HG03064 (cell line): Measurements from ENCODE around the gene PWWP2B.
"Not testable (repeated sequence)": the region's sequence is repeated elsewhere in the genome, so short reads cannot be mapped to it uniquely, and the experiment has no call there.

ENCODE experiments used
- ATAC-seq: cut with Tn5 transposase; IDR thresholded peaks from one replicate; pipeline ENCODE4 v1.9.1; 2021; ENCODE audit warnings: low read depth; ENCODE audit not compliant: unreplicated experiment

The PWWP2B gene

GRCh38 chr10:132379026-132379425 is 18.0 kb upstream of the PWWP2B start:
- not testable (repeated sequence) for ATAC-seq

DNA sequence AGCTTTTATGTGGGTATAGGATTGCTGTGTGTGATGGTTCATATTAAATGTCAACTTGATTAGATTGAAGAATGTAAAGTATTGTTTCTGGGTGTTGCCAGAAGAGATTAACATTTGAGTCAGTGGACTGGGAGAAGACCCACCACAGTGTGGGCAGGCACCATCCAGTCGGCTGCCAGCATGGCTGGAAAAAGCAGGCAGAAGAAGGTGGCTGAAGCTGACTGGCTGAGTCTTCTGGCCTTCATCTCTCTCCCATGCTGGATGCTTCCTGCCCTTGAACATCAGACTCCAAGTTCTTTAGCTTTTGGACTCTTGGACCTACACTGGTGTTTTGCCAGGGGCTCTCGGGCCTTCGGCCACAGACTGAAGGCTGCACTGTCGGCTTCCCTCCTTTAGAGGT is 16.0 kb upstream of the PWWP2B start:
- not testable (repeated sequence) for ATAC-seq

- ATAC-seq, result no peak
Measured at GRCh38 chr10:132381741-132382140, 15.3 kb upstream of the PWWP2B start.

- no peak for ATAC-seq
Measured at GRCh38 chr10:132382231-132382922, 14.6 kb upstream of the PWWP2B start.

- no peak for ATAC-seq
Measured at GRCh38 chr10:132383101-132383500, 13.9 kb upstream of the PWWP2B start.

GRCh38 chr10:132383751-132384196 is 13.2 kb upstream of the PWWP2B start:
- ATAC-seq, result no peak

- no peak for ATAC-seq
Measured at GRCh38 chr10:132384618-132385388, 12.2 kb upstream of the PWWP2B start.

DNA sequence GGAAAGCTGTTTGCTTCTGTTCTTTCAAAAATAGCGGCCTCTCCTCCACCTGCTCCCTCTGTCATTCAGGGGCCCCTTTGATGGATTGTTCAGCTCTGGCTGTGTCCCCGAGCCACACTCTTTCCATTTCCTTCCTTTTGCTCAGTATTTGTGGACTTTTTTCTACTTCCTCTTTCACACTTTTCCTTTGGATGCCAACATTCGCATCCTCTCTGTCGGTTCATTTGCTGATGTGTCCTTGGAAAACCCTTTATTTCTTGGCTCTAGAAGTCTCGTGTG is 11.7 kb upstream of the PWWP2B start:
- no peak for ATAC-seq

DNA sequence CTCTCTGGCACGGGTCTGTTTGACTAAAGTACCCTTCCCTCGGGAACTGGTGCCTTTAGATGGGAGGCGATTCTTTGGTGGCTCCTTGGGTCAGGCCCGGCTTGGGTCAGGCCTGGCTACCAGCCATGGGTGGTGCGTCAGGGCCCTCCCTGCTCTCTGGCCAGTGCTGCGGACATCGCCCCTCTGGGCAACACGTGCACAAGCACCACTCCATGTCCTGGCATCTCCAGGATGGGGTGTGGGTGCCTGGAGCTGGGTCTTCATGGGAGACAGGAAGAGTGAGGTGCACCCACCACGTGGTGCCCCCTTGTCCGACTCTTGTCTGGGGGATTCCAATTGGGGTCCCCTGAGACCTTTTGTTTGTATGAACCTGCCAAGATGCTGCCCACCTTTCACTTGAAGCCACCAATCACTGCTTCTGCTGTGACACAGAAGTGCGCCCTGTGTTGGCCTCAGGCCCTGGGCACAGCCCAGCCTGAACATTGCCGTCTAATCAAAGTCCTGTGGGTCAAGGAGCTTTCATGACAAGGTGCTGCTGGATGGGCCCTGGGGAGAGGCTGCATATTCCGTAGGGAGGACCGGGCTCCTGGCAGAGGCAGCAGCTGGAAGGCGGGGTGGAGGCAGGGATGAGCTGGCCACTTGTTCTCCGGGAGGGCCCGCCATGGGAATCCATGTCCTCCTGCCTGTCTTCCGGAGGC is 11.1 kb upstream of the PWWP2B start:
- ATAC-seq, result no peak

GRCh38 chr10:132386419-132386831 is 10.6 kb upstream of the PWWP2B start:
- no peak for ATAC-seq

DNA sequence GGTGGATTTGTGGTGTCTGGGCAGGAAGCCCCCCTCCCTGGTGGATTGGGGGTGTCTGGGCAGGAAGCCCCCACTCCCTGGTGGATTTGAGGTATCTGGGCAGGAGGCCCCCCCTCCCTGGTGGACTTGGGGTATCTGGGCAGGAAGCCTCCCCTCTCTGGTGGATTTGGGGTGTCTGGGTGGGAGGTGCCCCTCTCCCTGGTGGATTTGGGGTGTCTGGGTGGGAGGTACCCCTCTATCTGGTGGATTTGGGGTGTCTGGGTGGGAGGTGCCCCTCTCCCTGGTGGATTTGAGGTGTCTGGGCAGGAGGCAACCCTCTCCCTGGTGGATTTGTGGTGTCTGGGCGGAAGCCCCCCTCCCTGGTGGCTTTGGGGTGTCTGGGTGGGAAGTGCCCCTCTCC is 10.1 kb upstream of the PWWP2B start:
- not testable (repeated sequence) for ATAC-seq

- ATAC-seq, result no peak
Measured at GRCh38 chr10:132387764-132388210, 9.2 kb upstream of the PWWP2B start.

DNA sequence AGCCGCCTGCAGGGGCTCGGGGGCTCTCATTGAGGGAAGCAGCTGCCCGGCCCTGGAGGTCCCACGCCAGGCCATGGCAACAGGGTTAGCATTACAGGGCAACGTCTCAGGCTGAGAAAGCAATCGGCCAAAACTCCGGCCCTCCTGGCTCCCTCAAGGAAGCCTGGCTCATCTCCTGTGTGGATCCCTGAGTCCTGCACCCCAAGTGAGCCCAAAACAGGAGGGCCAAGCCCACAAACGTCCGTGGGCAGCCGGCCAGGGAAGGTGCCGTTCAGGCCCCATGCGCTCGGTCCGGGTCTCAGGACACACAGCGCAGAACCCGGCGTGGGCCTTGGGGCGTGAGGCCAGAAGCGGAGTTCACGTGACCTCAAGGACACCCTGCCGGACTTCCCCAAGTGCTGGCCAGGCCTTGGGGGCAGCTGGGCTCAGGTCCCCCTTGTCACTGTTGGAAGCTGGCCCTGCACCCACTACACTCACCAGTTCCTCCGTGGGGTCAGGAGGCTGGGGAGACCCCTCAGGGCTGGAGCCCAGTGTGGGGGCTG is 8.0 kb upstream of the PWWP2B start:
- ATAC-seq, result no peak

DNA sequence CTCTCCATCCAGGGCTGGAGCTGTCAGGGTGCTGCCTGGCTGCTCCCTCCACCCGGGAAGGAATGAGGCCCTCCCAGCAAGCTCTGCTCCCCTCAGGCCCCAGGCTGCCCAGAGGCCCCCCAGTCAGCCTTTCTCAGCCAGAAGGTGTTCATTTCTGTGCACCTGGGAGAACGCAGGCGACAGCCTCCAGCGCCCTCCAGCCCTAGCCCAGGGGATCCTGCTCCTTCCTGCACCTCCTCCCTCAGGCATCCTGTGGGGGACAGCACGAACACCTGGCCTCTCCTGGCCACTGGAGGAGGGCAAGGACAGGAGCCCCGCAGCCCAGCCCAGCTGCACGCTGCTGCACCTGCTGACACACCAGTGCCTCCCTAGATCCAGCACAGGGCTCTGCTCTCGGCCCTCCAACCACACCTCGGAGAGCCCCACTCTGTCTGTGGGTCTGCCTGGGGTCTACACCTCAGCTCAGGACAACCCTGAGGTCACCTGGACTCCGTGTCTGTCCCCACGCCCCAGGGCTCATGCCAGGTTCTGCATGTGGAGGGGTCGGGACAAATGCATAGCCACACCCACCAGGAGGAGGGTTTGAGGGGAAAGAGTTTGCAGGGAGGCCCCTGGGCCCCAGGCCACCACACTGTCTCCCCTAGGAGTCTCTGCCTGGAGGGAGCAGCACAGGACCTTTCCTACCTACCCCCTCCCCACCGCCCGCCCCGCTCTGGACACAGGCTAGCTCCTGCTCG is 7.4 kb upstream of the PWWP2B start:
- ATAC-seq, result no peak

DNA sequence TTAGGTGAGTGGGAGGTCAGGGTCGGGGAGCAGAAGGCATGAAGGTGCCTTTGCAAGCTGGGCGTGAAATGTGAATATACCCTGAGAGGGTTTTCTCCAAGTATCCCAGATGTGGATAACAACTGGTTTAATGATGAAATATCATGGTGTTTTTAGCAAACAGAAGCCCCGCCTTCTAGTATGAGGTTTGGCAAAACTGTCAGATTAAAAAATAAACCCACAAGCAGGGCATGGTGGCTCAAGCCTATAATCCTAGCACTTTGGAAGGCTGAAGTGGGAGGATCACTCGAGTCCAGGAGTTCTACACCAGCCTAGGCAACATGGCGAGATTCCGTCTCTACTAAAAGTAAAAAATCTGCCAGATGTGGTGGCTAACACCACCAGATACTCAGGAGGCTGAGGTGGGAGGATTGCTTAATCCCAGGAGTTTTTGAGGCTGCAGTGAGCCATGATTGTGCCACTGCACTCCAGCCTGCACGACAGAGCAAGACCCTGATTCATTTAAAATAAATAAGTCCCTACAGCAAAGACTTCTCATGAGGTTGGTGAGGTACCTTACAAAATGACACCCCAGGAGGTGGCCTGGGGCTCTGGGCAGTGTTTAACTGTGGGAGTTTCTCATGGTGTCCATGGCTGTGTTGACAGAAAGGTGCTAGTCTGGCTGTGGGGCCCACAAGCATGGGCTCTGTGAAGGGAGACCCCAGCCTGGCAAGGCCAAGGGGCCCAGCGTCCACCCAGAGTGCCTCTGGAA is 6.7 kb upstream of the PWWP2B start:
- ATAC-seq, result no peak

- no peak for ATAC-seq
Measured at GRCh38 chr10:132390921-132391675, 5.9 kb upstream of the PWWP2B start.

- no peak for ATAC-seq
Measured at GRCh38 chr10:132391676-132392020, 5.4 kb upstream of the PWWP2B start.

GRCh38 chr10:132392184-132392800 is 4.7 kb upstream of the PWWP2B start:
- no peak for ATAC-seq
